HUES6 (cell line): ENCODE results near the gene DNAJA2.

Source experiments
- H3K27ac ChIP-seq: 2 replicates; pipeline ENCODE4 v1.7.0; 2013; ENCODE audit warnings: low read depth, mild to moderate bottlenecking, low read length, inconsistent platforms
- H3K27me3 ChIP-seq: 2 replicates; pipeline ENCODE4 v1.6.1; 2013; ENCODE audit warnings: low read length; ENCODE audit not compliant: control insufficient read depth, insufficient read depth
- H3K36me3 ChIP-seq: 2 replicates; pipeline ENCODE4 v1.6.1; 2013; ENCODE audit warnings: low read length; ENCODE audit not compliant: control insufficient read depth, insufficient read depth
- H3K4me1 ChIP-seq: 2 replicates; pipeline ENCODE4 v1.6.1; 2013; ENCODE audit warnings: low read length; ENCODE audit not compliant: control insufficient read depth, insufficient read depth
- H3K4me3 ChIP-seq: 2 replicates; pipeline ENCODE4 v1.5.1; 2013; ENCODE audit warnings: low read depth, low read length
- H3K9ac ChIP-seq: one replicate; pipeline ENCODE4 v1.6.1; 2013; ENCODE audit warnings: mild to moderate bottlenecking, low read length
- H3K9me3 ChIP-seq: 2 replicates; pipeline ENCODE4 v1.6.1; 2013; ENCODE audit warnings: low read depth, low read length; ENCODE audit not compliant: control insufficient read depth, insufficient read depth

Gene DNAJA2

DNA sequence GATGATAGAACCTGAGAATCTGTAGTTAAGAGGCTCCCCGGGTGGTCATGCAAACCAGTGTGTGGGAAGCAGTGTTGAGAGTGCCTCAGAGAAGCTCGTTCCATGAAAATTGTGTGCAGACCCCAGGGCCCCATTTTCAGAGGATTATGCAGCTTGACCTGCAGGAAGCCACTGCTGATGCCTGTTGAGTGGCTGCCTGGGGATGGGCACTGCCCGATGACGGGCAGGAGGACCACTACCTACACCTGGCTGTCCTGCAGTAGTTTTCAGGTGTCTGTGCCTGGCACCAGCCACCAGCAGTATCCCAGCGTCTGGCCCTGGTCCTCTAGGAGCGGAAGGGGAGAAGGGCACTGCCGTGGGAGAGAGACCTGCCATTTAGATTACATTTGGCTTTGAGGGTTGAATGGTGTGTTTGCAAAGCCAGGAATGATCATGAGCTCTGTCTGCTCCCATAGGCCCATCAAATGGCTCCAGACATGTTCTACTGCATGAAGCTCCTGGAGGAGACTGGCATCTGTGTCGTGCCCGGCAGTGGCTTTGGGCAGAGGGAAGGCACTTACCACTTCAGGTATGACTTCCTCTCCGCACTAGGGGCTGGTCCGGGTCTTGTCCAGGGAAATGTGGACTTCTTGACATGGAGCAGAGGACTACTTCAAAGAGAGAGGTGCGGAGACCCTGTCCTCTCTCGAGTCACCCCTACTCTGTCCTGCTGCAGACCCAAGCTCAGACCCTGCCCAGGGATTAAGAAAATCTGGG lies 46.8 kb downstream of the DNAJA2 start:
- no peaks in the 10 kb centered on the region for H3K27me3 ChIP-seq
- no peak overlapping the region for H3K27ac ChIP-seq
- H3K9me3 ChIP-seq = no peaks in the 10 kb centered on the region
- no peak overlapping the region for H3K9ac ChIP-seq
- peaks cover 90% of the 10 kb centered on the region for H3K36me3 ChIP-seq
- no peak overlapping the region for H3K4me3 ChIP-seq
- H3K4me1 ChIP-seq = no peaks in the 10 kb centered on the region

DNA sequence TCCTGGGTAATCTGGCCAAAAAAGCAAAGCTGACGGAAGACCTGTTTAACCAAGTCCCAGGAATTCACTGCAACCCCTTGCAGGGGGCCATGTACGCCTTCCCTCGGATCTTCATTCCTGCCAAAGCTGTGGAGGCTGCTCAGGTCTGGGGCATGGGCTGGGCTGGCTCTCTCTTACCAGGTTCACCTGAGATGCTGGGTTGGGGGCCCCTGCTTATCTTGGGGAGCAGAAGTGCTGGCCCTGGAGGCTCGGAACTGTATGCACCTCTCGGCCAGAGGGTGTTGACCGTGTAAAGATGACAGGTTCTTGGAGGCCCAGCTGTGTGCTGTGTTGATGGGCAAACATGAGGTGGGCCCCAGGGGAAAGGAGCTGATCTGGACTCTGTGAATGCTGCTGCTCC lies 49.1 kb downstream of the DNAJA2 start:
- peaks cover 97% of the 10 kb centered on the region for H3K36me3 ChIP-seq
- no peak overlapping the region for H3K9ac ChIP-seq
- H3K9me3 ChIP-seq = no peaks in the 10 kb centered on the region
- no peaks in the 10 kb centered on the region for H3K4me1 ChIP-seq
- H3K27me3 ChIP-seq = no peaks in the 10 kb centered on the region
- no peak overlapping the region for H3K27ac ChIP-seq
- no peak overlapping the region for H3K4me3 ChIP-seq

DNA sequence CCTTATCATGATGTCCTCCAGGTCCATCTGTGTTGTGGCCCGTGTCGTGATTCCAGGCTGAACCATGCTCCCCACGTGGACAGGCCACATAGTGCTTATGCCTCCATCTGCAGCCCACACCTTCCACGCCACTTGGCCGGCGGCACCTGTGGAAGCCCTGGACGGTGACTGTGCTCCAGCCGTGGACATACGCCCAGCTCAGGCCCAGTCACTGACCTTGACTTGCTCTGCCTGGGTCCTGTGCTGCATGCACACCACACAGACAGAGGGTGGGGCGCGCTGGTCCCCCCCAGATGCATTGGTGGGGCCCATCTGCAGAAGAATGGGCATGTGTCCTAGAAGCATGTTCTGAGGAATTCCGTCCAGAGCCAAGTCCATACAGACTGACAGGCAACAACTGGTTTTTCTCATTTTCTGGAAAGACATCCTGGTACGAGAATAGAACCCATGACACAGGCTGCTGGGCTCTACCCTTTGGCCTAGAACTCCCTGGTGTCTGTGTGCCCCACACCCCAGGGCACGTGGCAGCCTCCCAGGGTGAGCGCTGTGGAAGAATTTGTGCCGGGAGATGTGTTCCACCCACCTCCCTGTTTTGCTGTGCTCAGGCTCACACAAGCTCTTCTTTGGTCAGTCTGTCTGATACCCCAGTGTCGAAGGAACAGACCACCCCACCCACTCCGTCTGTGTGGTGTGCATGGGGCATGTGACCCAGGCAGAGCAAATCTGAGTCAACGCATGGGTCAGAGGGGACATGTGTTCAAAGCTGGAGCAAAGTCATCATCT lies 49.8 kb downstream of the DNAJA2 start:
- H3K4me1 ChIP-seq = no peaks in the 10 kb centered on the region
- no peak overlapping the region for H3K9ac ChIP-seq
- H3K9me3 ChIP-seq = no peaks in the 10 kb centered on the region
- H3K36me3 ChIP-seq = peaks cover 97% of the 10 kb centered on the region
- H3K27me3 ChIP-seq = no peaks in the 10 kb centered on the region
- no peak overlapping the region for H3K4me3 ChIP-seq
- no peak overlapping the region for H3K27ac ChIP-seq

DNA sequence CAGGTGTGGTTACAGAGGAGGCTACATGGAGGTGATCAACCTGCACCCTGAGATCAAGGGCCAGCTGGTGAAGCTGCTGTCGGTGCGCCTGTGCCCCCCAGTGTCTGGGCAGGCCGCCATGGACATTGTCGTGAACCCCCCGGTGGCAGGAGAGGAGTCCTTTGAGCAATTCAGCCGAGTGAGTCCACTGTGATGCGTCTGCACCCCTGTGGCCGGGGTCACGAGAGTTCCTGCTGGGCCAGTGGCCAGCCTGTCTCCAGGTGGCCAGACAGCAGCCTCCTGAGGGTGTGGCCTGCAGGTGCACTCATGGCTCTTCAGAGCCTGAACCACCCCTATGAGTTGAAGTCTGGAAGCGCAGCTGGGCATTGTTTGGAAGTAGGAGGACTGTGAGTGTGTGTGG lies 51.2 kb downstream of the DNAJA2 start:
- Histone ChIP-seq H3K9ac (no peak overlapping the region), H3K36me3 (peaks cover 97% of the 10 kb centered on the region), H3K27ac (no peak overlapping the region), H3K9me3 (no peaks in the 10 kb centered on the region), H3K4me1 (no peaks in the 10 kb centered on the region), H3K27me3 (no peaks in the 10 kb centered on the region), H3K4me3 (no peak overlapping the region)

DNA sequence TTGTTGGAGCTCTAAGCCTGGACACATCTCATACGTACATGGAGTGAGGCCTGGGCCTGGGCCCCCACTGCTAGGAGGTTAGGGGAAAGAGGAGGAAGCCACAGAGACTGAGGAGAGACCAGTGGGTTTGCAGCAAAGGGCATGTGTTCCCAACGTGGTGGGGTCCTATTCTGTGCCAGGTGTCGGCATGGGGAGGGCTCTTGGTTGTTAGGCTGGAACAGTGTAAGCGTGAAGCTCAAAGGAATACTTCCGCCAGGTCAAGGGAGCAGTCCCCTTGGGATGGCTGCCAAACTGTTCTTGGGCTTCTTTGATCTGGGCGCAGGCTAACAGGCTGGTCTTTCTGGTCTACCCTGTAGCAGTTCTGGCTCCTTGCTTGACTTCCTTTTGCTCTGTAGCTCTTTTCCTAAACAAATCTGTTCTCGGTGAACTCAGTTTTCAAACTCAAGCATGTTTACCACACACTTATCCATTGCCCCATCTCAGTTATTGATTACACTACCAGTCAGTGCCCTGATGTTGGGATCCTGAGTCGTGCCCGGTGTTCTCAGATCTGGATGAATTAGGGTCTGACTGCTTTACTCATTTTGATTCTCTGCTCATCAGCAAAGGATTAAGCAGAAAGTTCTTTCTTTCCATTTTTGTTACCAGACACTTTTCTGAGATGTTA lies 52.9 kb downstream of the DNAJA2 start:
- Histone ChIP-seq H3K9ac (no peak overlapping the region), H3K4me1 (no peaks in the 10 kb centered on the region; the same call in 1 of the 2 replicates), H3K27ac (no peak overlapping the region)

DNA sequence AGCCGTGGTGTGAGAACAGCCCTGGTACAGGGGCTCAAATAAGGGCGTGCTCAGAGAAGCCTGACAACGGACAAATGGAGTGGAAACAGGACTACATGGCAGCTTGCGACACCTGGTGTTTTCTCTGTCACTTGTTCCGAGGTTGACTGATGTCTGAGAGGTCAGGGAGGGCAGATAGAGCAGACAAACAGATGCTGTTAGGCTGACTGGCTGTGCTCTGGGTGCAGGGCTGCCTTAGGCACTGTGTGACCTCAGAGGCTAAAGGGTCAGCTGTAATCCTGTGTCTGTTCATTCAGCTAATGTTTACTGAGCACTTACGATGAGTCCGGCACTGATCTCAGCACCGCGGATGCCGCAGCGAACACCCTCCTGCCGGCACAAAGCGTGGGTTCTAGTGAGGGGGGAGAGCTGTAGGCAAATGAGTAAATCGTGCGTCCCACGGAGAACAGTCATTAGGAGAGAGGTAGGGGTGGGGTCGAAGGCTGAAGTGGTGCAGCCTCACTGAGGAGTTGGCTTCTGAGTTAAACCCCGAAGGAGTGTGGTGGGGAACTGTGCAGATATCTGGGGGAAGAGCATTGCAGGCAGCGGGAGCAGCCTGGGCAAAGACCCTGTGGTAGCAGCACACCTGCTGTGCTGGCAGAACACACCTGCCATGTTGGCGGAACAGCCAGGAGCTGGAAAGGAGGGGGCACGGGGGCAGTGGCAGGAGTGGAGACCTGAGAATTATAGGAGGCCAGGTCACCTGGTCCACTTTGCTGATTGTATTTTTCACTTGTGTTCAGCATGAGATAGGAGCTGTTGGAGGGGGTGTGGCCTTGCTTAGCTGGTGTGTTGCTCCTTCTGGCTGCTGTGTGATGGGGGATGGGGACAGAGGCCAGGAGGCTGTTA lies 54.3 kb downstream of the DNAJA2 start:
- Histone ChIP-seq H3K27ac (no peak overlapping the region), H3K36me3 (peaks cover 94% of the 10 kb centered on the region), H3K27me3 (no peaks in the 10 kb centered on the region), H3K9ac (no peak overlapping the region), H3K9me3 (no peaks in the 10 kb centered on the region), H3K4me3 (no peak overlapping the region), H3K4me1 (no peaks in the 10 kb centered on the region; the same call in 1 of the 2 replicates)

More for the DNA sequence above, 52.9 kb downstream of the DNAJA2 start:
- no peaks in the 10 kb centered on the region for H3K9me3 ChIP-seq
- H3K27me3 ChIP-seq = no peaks in the 10 kb centered on the region
- H3K4me3 ChIP-seq = no peak overlapping the region
- H3K36me3 ChIP-seq = peaks cover 94% of the 10 kb centered on the region

DNA sequence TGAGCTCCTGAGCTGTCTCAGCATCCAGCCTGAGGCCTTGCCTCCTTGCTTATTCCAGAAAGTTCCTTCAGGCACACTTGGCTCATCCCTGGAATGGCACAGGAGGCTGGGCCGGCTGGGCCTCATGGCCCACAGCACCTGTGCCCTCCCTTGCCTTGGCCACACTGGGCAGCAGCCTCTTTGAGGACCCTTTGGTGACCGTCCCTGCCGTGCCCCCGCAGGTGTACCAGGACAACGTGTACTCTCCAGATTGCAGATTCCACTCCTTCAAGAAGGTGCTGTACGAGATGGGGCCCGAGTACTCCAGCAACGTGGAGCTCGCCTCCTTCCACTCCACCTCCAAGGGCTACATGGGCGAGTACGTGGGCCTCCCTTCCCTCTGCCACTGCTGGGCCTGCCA lies 55.1 kb downstream of the DNAJA2 start:
- Histone ChIP-seq H3K27ac (no peak overlapping the region), H3K9me3 (no peaks in the 10 kb centered on the region), H3K27me3 (no peaks in the 10 kb centered on the region), H3K9ac (no peak overlapping the region), H3K36me3 (peaks cover 94% of the 10 kb centered on the region), H3K4me3 (no peak overlapping the region), H3K4me1 (no peaks in the 10 kb centered on the region; the same call in 1 of the 2 replicates)

DNA sequence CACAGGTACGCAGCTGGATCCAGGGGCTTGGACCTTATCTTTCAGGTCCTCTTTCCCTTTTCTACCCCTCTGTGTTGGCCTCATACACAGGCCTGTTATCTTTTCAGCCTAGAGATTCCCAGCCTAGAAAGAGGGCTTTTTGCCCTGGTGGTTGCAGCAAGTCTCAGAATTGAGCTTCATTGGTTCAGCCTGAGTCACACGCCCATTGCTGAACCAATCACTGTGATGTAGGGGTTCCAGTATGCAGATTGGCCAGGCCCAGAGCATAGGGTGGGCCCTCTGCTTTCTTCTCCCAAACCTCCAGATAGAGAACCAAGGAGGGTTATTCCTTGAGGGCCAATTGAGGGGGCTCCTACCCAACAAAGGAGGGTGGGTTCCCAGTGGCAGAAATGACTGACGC lies 56.5 kb downstream of the DNAJA2 start:
- H3K4me3 ChIP-seq = no peak overlapping the region

DNA sequence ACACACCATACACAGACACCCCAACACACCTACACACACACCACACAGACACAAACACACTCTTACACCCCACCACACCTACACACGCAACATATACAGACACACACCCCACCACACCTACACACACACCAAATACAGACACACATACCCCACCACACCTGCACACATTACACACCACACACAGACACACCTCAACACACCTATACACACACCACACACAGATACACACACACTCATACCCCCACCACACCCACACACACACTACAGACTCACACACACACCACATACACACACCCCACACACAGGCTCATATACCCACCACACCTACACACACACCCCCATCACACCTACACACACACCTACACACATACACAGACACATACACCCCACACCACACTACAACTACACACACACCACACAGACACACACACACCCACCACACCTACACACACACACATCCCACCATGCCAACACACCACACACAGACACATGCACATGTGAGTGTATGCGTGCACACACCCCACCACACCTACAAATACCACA lies 57.9 kb downstream of the DNAJA2 start:
- Histone ChIP-seq H3K36me3 (peaks cover 94% of the 10 kb centered on the region), H3K27me3 (no peaks in the 10 kb centered on the region), H3K9me3 (no peaks in the 10 kb centered on the region), H3K4me1 (no peaks in the 10 kb centered on the region; the same call in 1 of the 2 replicates), H3K9ac (no peak overlapping the region), H3K4me3 (no peak overlapping the region), H3K27ac (no peak overlapping the region)

More for the DNA sequence above, 56.5 kb downstream of the DNAJA2 start:
- no peaks in the 10 kb centered on the region for H3K9me3 ChIP-seq
- peaks cover 94% of the 10 kb centered on the region for H3K36me3 ChIP-seq
- no peak overlapping the region for H3K27ac ChIP-seq
- H3K9ac ChIP-seq = no peak overlapping the region
- H3K27me3 ChIP-seq = no peaks in the 10 kb centered on the region
- no peaks in the 10 kb centered on the region; the same call in 1 of the 2 replicates for H3K4me1 ChIP-seq

DNA sequence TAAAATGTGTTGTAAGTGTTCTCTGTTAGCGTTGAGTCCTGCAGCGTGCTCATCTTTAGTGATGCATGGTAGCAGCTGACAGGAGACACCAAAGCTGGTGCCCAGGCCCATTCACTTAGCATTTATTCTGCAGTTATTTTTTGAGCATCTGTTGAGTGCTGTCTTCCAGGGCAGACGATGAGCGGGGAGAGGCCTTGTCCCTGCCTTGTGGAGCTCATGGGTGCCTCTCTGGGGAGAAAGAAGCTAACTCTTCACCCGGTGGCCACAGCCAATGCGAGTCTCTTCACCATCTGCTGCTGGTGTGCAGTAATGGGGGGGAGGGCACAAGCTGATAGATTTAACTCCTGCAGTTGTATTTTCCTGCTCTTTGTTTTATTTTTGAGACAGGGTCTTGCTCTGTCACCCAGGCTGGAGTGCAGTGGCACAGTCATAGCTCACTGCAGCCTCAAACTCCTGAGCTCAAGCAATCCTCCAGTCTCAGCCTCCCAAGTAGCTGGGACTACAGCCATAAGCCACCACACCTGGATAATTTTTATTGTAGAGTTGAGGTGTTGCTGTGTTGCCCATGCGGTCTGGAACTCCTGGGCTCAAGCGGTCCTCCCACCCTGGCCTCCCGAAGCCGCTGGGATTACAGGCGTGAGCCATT lies 58.8 kb downstream of the DNAJA2 start:
- Histone ChIP-seq H3K36me3 (peaks cover 94% of the 10 kb centered on the region), H3K9me3 (no peaks in the 10 kb centered on the region), H3K27ac (no peak overlapping the region), H3K4me3 (no peak overlapping the region), H3K9ac (no peak overlapping the region), H3K27me3 (no peaks in the 10 kb centered on the region), H3K4me1 (no peaks in the 10 kb centered on the region; the same call in 1 of the 2 replicates)
